HEK293 (cell line): ENCODE results near the gene TMEM164.

ENCODE experiments used
- CTCF ChIA-PET: fragments of 350-600 bp; formaldehyde crosslinking; extraction: SDS; loops from one replicate; lab custom pipeline; 2021; ENCODE audit warnings: antibody characterized with exemption; lab: Yijun Ruan, JAX
- POLR2A ChIA-PET: fragments of 300-600 bp; formaldehyde crosslinking; extraction: SDS; loops from one replicate; lab custom pipeline; 2020; ENCODE audit warnings: antibody characterized with exemption, inconsistent platforms; lab: Yijun Ruan, JAX
- H3K27ac ChIP-seq: fragments of 200-500 bp; sonication (Bioruptor generic); 2 replicates; pipeline ENCODE4 v1.5.1; 2014; ENCODE audit warnings: low read depth, low read length, control low read depth, inconsistent platforms; ENCODE audit errors: extremely low read depth
- H3K36me3 ChIP-seq, 2 experiments: fragments of 200-500 bp in 1 of 2; sonication (Bioruptor generic) in 1 of 2; 1 replicate in 1 of 2; 2 replicates in 1 of 2; pipeline ENCODE4 v1.5.1; 2014 to 2017; ENCODE audit warnings: inconsistent platforms in 2 of 2, low read length in 2 of 2; ENCODE audit not compliant: control insufficient read depth in 2 of 2, insufficient read depth in 1 of 2
- H3K4me1 ChIP-seq: fragments of 200-500 bp; sonication (Bioruptor generic); 2 replicates; pipeline ENCODE4 v1.5.1; 2014; ENCODE audit warnings: mild to moderate bottlenecking, low read length, inconsistent platforms; ENCODE audit not compliant: control insufficient read depth, insufficient read depth
- H3K4me3 ChIP-seq: 2 replicates; pipeline ENCODE4 v1.5.1; 2011; ENCODE audit warnings: low read depth, mild to moderate bottlenecking, control low read depth, low read length, moderate library complexity
- H3K9me3 ChIP-seq: fragments of 200-500 bp; sonication (Bioruptor generic); 2 replicates; pipeline ENCODE4 v1.5.1; 2014; ENCODE audit warnings: low read depth, low read length, inconsistent platforms; ENCODE audit not compliant: control insufficient read depth, insufficient read depth
- BCL11A ChIP-seq: fragments of 450-650 bp; formaldehyde crosslinking; IDR thresholded peaks from 2 replicates; pipeline ENCODE4 v1.5.1; 2016; ENCODE audit warnings: low read depth, missing biosample characterization, missing genetic modification characterization
- HOXD13 ChIP-seq: sonication (generic); formaldehyde crosslinking; IDR thresholded peaks from 2 replicates; pipeline ENCODE4 v1.8.0; 2022; ENCODE audit warnings: missing genetic modification reagents, borderline replicate concordance
- INSM2 ChIP-seq: fragments of 450-650 bp; formaldehyde crosslinking; IDR thresholded peaks from 2 replicates; pipeline ENCODE4 v1.5.1; 2016; ENCODE audit warnings: missing biosample characterization, missing genetic modification characterization
- KLF17 ChIP-seq: fragments of 450-650 bp; formaldehyde crosslinking; IDR thresholded peaks from 2 replicates; pipeline ENCODE4 v1.5.1; 2016; ENCODE audit warnings: missing biosample characterization, missing genetic modification characterization
- PATZ1 ChIP-seq: fragments of 450-650 bp; formaldehyde crosslinking; IDR thresholded peaks from 2 replicates; pipeline ENCODE4 v1.5.1; 2016; ENCODE audit warnings: missing biosample characterization, missing genetic modification characterization
- PRDM2 ChIP-seq: fragments of 450-650 bp; formaldehyde crosslinking; IDR thresholded peaks from 2 replicates; pipeline ENCODE4 v1.5.1; 2016; ENCODE audit warnings: missing biosample characterization, missing genetic modification characterization, borderline replicate concordance
- SCRT2 ChIP-seq: fragments of 450-650 bp; formaldehyde crosslinking; IDR thresholded peaks from 2 replicates; pipeline ENCODE4 v1.5.1; 2016; ENCODE audit warnings: missing biosample characterization, missing genetic modification characterization
- SP7 ChIP-seq: fragments of 450-650 bp; formaldehyde crosslinking; IDR thresholded peaks from 2 replicates; pipeline ENCODE4 v1.5.1; 2016; ENCODE audit warnings: missing biosample characterization, missing genetic modification characterization
- YY2 ChIP-seq: fragments of 450-650 bp; formaldehyde crosslinking; IDR thresholded peaks from 2 replicates; pipeline ENCODE4 v1.5.1; 2016; ENCODE audit warnings: missing biosample characterization, missing genetic modification characterization
- ZBTB17 ChIP-seq: fragments of 450-650 bp; formaldehyde crosslinking; IDR thresholded peaks from 2 replicates; pipeline ENCODE4 v1.5.1; 2016; ENCODE audit warnings: missing biosample characterization, missing genetic modification characterization
- ZNF157 ChIP-seq: fragments of 450-650 bp; formaldehyde crosslinking; IDR thresholded peaks from 2 replicates; pipeline ENCODE4 v1.5.1; 2016; ENCODE audit warnings: missing biosample characterization, missing genetic modification characterization
- ZNF23 ChIP-seq: fragments of 450-650 bp; formaldehyde crosslinking; IDR thresholded peaks from 2 replicates; pipeline ENCODE4 v1.5.1; 2016; ENCODE audit warnings: missing biosample characterization, missing genetic modification characterization, borderline replicate concordance
- ZNF404 ChIP-seq: fragments of 450-650 bp; formaldehyde crosslinking; IDR thresholded peaks from 2 replicates; pipeline ENCODE4 v1.5.1; 2017; ENCODE audit warnings: missing biosample characterization, missing genetic modification characterization
- ZNF501 ChIP-seq: fragments of 450-650 bp; formaldehyde crosslinking; IDR thresholded peaks from 2 replicates; pipeline ENCODE4 v1.5.1; 2016; ENCODE audit warnings: missing biosample characterization, missing genetic modification characterization
- ZNF518A ChIP-seq: fragments of 450-650 bp; formaldehyde crosslinking; conservative IDR thresholded peaks from 2 replicates; pipeline ENCODE4 v1.5.1; 2016; ENCODE audit warnings: low read depth, missing biosample characterization, missing genetic modification characterization
- ZNF544 ChIP-seq: fragments of 450-650 bp; formaldehyde crosslinking; IDR thresholded peaks from 2 replicates; pipeline ENCODE4 v1.5.0; 2017; ENCODE audit warnings: missing biosample characterization, missing genetic modification characterization
- ZNF585B ChIP-seq: fragments of 450-650 bp; formaldehyde crosslinking; IDR thresholded peaks from 2 replicates; pipeline ENCODE4 v1.5.1; 2016; ENCODE audit warnings: missing biosample characterization, missing genetic modification characterization
- ZNF701 ChIP-seq: fragments of 450-650 bp; formaldehyde crosslinking; IDR thresholded peaks from 2 replicates; pipeline ENCODE4 v1.5.1; 2016; ENCODE audit warnings: missing biosample characterization, missing genetic modification characterization
- ZSCAN16 ChIP-seq: fragments of 450-650 bp; formaldehyde crosslinking; IDR thresholded peaks from 2 replicates; pipeline ENCODE4 v1.5.1; 2016; ENCODE audit warnings: missing biosample characterization, missing genetic modification characterization

Gene TMEM164

GRCh38 chrX:110143454-110144210, 140.7 kb downstream of the TMEM164 start:
- Histone ChIP-seq H3K9me3 (no peaks in the 10 kb centered on the region), H3K36me3 (peaks cover 0 to 4% of the 10 kb centered on the region in 2 experiments; a peak in 1 of 3 replicates), H3K4me1 (no peaks in the 10 kb centered on the region), H3K27ac (no peak overlapping the region), H3K4me3 (no peak overlapping the region)
- ChIA-PET POLR2A (no interaction called here), CTCF (interaction anchor here (0.5 to 1.3 kb wide), 6 partner anchors 12 to 285 kb away, joined by 3 to 5 read pairs (median 4); no protein-coding TSS in a partner anchor)
- TF ChIP-seq ZSCAN16 (tag by site-specific recombination) (no peak), ZNF518A (tag by site-specific recombination) (no peak), YY2 (no peak), SCRT2 (tag by site-specific recombination) (no peak), ZNF404 (tag by site-specific recombination) (no peak), ZNF501 (tag by site-specific recombination) (no peak), PATZ1 (tag by site-specific recombination) (no peak), ZNF157 (tag by site-specific recombination) (no peak), BCL11A (tag by site-specific recombination) (no peak), ZNF701 (tag by site-specific recombination) (no peak), ZNF23 (tag by site-specific recombination) (no peak), INSM2 (tag by site-specific recombination) (no peak), ZBTB17 (no peak), ZNF544 (no peak)

GRCh38 chrX:110145311-110145710, 142.4 kb downstream of the TMEM164 start:
- Histone ChIP-seq H3K4me1 (no peaks in the 10 kb centered on the region), H3K4me3 (no peak overlapping the region), H3K36me3 (peaks cover 5% of the 10 kb centered on the region in 2 experiments; a peak in 2 of 3 replicates), H3K9me3 (no peaks in the 10 kb centered on the region), H3K27ac (no peak overlapping the region)
- CTCF ChIA-PET = interaction anchor here (0.5 to 3.2 kb wide), 14 partner anchors 8 to 433 kb away, joined by 3 to 25 read pairs (median 6); no protein-coding TSS in a partner anchor
- POLR2A ChIA-PET = no interaction called here
- TF ChIP-seq HOXD13 (CRISPR knock-in tag) = no peak
- TF ChIP-seq PRDM2 (tag by site-specific recombination) = no peak
- TF ChIP-seq YY2 = no peak
- TF ChIP-seq ZNF585B (tag by site-specific recombination) = no peak
- no peak for TF ChIP-seq KLF17 (tag by site-specific recombination)
- no peak for TF ChIP-seq SP7 (tag by site-specific recombination)
